PFSK-1 (cell line): ENCODE results near the gene AP1G1.

Experiments
- FOXP2 ChIP-seq: optimal IDR thresholded peaks from 2 replicates; pipeline ENCODE3; 2011; ENCODE audit warnings: borderline replicate concordance, control low read depth, inconsistent platforms; ENCODE audit not compliant: insufficient read depth; ENCODE audit errors: extremely low read length, extremely low read depth
- POLR2AphosphoS5 ChIP-seq: IDR thresholded peaks from 2 replicates; pipeline ENCODE4 v1.6.1; 2012; ENCODE audit warnings: low read depth, mild to moderate bottlenecking, control low read depth, low read length, moderate library complexity
- SIN3A ChIP-seq: IDR thresholded peaks from 2 replicates; pipeline ENCODE4 v1.6.1; 2012; ENCODE audit warnings: mild to moderate bottlenecking, low read length, moderate library complexity, borderline replicate concordance; ENCODE audit not compliant: insufficient read depth
- TAF1 ChIP-seq: IDR thresholded peaks from 2 replicates; pipeline ENCODE4 v1.6.1; 2012; ENCODE audit warnings: low read length, control low read depth, borderline replicate concordance; ENCODE audit not compliant: insufficient read depth
- TF ChIP-seq, protein P1 (sequence below), 2 experiments: IDR thresholded peaks; 2 replicates each; pipeline versions ENCODE4 v1.6.1 to v1.8.0; 2011 to 2012; ENCODE audit warnings: low read depth in 2 of 2, low read length in 2 of 2, control low read depth in 1 of 2, inconsistent platforms in 1 of 2, mild to moderate bottlenecking in 1 of 2, moderate library complexity in 1 of 2; ENCODE audit not compliant: insufficient read depth in 1 of 2

The AP1G1 gene

DNA sequence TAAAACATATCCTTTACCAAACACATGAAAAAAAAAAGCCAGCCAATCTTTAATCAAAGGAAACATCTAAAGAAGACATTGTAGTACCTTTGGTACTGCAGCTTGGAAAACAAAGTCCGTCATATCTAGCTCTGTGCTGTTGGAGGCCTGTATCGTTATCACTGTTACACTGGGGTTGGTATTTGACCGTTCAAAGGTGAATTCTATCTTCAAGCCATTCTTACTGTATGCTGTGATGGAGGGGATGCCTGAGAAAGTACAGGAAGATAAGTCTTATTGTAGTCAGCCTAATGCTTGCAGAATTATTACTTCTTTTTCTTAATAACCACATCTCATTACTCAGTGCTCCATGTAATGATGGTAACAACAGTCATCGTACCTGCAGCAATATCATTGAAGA lies 69.8 kb downstream of the AP1G1 start:
- TF ChIP-seq TAF1 = no peak
- TF ChIP-seq, protein P1, sequence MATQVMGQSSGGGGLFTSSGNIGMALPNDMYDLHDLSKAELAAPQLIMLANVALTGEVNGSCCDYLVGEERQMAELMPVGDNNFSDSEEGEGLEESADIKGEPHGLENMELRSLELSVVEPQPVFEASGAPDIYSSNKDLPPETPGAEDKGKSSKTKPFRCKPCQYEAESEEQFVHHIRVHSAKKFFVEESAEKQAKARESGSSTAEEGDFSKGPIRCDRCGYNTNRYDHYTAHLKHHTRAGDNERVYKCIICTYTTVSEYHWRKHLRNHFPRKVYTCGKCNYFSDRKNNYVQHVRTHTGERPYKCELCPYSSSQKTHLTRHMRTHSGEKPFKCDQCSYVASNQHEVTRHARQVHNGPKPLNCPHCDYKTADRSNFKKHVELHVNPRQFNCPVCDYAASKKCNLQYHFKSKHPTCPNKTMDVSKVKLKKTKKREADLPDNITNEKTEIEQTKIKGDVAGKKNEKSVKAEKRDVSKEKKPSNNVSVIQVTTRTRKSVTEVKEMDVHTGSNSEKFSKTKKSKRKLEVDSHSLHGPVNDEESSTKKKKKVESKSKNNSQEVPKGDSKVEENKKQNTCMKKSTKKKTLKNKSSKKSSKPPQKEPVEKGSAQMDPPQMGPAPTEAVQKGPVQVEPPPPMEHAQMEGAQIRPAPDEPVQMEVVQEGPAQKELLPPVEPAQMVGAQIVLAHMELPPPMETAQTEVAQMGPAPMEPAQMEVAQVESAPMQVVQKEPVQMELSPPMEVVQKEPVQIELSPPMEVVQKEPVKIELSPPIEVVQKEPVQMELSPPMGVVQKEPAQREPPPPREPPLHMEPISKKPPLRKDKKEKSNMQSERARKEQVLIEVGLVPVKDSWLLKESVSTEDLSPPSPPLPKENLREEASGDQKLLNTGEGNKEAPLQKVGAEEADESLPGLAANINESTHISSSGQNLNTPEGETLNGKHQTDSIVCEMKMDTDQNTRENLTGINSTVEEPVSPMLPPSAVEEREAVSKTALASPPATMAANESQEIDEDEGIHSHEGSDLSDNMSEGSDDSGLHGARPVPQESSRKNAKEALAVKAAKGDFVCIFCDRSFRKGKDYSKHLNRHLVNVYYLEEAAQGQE (IDR thresholded peaks at IDR 0.05; ENCODE audit: insufficient read depth in 1 of 2, low read depth in 2 of 2, low read length in 2 of 2) = no peak
- no peak for TF ChIP-seq FOXP2
- TF ChIP-seq POLR2AphosphoS5 = no peak
- TF ChIP-seq SIN3A = no peak

GRCh38 chr16:71737501-71737900 lies 71.1 kb downstream of the AP1G1 start:
- TF ChIP-seq FOXP2 = no peak
- TF ChIP-seq SIN3A = no peak
- TF ChIP-seq POLR2AphosphoS5 = no peak
- TF ChIP-seq TAF1 = no peak
- TF ChIP-seq, protein P1 (IDR thresholded peaks at IDR 0.05; ENCODE audit: insufficient read depth in 1 of 2, low read depth in 2 of 2, low read length in 2 of 2) = no peak

DNA sequence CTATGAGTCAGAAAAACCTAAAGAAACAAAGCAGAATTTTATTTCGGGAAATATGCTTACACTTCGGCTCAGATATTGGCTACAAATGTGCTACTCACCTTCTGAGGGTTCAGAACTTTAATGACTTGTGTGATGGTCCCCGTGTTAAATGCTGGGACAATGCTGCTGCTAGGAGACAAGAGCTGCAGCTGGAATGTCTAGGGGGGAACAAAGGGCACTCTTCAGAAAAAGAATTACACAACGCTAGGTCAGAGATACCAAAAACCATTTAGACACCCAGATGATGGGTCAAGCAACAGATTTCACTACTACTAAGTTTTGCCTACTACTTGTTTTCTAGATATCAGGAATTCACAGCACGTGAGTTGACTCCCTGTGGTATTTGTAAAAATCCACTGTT lies 74.1 kb downstream of the AP1G1 start:
- TF ChIP-seq SIN3A (no peak), TAF1 (no peak), POLR2AphosphoS5 (no peak), FOXP2 (no peak)
- TF ChIP-seq, protein P1 (IDR thresholded peaks at IDR 0.05; ENCODE audit: insufficient read depth in 1 of 2, low read depth in 2 of 2, low read length in 2 of 2) = no peak

GRCh38 chr16:71732587-71732986 lies 76.0 kb downstream of the AP1G1 start:
- TF ChIP-seq POLR2AphosphoS5 (no peak), FOXP2 (no peak), SIN3A (no peak), TAF1 (no peak)
- TF ChIP-seq, protein P1 (IDR thresholded peaks at IDR 0.05; ENCODE audit: insufficient read depth in 1 of 2, low read depth in 2 of 2, low read length in 2 of 2) = no peak

- TF ChIP-seq, protein P1 (IDR thresholded peaks at IDR 0.05; ENCODE audit: insufficient read depth in 1 of 2, low read depth in 2 of 2, low read length in 2 of 2) = no peak
- TF ChIP-seq SIN3A (no peak), FOXP2 (no peak)
Observed at GRCh38 chr16:71727551-71728324, 80.9 kb downstream of the AP1G1 start.
